HG03520 (cell line): ENCODE data around the gene RNF215.
"Not testable (repeated sequence)": the region's sequence is repeated elsewhere in the genome, so short reads cannot be mapped to it uniquely, and the experiment has no call there.

Source experiments
- ATAC-seq: cut with Tn5 transposase; IDR thresholded peaks from one replicate; pipeline ENCODE4 v1.9.1; 2021; ENCODE audit warnings: mild to moderate bottlenecking, moderate library complexity; ENCODE audit not compliant: unreplicated experiment

RNF215 gene

DNA sequence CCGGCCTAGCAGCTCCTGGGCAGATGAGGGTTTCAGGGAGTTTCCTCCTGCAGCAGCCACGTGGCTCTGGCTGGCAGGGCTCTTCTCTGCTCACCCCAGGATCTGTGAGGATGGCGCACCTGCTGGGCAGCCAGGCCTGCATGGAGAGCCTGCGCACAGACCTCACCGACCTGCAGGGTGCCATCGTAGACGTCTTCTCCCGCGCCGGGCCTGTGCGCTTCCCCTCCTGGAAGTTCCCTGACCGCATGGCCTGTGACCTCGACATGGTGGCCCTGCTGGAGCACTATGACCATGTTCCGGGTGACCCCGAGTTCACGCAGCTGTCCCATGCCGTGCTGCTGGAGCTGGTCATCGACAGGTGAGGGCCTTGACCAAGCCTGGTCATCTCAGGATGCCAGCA is 21.3 kb downstream of the RNF215 start:
- no peak for ATAC-seq

DNA sequence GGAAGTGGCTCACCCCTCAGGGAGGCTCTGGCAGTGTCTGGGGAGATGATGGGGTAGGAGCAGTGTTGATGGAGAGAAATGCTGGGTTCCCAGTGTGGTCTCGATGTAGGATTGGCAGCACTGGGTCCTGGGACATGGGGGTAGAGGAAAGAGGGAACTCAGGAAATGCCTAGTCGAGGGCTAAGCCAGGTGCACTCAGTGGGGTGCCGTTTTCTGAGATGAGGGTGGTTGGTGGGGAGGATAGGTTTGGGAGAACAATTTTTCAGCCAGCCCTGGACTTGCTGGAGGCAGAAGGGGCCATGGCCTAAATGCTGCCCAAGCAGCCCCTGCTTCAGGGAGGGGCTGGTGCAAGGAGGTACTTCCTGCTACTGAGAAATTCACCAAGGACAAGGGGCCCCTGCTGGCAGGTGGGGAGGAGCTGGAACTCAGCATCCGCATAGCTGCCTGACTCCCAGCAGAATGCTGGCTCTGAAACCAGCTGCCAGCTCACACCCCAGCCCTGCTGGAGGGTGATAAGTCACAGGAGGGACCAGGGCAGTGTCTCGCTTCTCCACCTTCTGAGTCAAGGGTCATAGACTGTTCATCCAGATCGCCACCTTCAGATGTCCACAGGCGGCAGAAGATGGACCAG is 24.4 kb downstream of the RNF215 start:
- no peak for ATAC-seq

DNA sequence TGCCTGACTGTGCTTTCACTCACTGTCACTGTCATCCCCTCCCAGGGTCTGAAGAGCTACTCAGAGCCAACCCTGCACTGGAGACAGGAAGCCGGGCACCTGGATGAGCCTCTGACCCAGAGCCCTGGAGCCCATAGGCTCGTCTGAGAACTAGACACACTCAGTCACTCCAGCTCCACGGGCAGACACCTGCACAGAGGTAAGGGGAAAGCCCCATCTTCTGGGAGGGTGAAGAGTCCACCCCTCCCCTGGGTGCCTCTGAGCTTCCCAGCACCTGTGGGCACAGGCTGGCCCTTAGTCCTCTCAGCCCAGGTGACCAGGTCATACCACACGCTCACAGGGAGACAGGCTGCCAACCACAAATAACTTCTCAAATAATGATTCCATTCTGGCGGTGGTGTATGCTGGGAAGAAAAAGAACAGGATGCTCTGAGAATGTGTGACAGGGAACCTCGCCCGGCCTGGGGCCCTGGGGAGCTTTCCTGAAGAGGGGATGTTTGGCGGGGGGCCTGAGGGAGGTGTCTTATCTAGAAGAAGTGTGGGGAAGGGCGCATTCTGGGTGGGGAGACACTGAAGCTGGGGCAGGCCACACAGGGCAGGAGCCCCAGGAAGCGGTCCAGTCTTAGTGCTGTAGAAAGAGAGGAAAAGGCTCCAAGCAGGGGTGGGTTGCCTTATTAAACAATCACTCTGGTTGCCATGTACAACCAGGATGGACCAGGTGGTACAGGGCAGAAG is 25.1 kb downstream of the RNF215 start:
- ATAC-seq = no peak

DNA sequence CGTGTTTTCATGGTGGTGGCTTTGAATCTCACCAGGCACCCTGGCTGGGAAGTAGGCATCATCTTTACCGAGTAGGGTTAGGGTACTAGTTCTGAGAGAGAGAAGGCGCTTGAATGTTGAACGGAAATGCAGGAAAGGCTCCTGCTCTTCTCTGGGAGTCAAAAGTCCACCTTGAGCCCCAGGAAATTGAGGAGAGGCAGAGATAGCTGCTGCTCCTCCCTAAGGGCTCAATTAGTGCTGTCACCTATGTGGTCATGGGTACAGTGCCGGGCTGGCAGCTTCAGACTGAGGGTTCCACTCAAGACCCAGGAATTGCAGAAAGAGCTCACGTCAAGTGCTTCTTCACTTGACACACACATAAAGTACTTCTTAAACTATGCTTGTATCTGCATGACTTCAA is 28.7 kb downstream of the RNF215 start:
- ATAC-seq = no peak

DNA sequence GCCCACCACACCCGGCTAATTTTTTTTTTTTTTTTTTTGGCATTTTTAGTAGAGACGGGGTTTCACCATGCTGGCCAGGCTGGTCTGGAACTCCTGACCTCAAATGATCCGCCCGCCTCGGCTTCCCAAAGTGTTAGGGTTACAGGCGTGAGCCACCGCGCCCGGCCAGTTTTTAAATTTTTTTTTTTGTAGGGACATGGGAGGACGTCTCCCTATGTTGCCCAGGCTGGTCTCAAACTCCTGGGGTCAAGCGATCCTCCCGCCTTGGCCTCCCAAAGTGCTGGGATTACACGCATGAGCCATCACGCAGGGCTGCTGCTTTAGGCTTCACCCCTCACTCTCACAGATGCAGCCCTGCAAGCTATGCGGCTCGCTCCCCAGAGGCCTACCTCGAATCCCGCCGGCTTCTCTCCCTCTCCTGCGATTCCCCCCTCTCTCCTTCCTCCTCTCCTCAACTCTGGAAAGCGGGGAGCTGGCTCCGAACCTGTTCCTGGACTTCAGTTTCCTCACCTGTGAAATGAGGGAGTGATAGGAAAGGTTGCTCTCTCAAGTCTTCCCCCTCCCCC is 29.5 kb downstream of the RNF215 start:
- no peak for ATAC-seq

DNA sequence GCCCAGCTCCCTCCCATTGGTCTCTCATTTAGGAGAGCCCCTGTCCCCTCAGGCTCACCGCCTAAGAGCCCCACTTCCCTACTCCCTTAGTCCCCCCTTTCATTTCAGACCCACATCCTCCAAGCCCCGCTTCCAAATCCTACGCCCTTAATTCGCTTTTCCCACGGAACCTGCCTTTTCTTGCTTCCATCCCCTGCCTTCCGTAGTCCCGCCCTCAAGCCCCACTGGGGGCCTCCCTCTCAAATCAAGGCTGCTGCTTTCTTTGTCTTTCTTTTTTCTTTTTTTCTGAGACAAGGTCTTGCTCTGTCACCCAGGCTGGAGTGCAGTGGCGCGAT is 30.0 kb downstream of the RNF215 start:
- ATAC-seq = no peak

DNA sequence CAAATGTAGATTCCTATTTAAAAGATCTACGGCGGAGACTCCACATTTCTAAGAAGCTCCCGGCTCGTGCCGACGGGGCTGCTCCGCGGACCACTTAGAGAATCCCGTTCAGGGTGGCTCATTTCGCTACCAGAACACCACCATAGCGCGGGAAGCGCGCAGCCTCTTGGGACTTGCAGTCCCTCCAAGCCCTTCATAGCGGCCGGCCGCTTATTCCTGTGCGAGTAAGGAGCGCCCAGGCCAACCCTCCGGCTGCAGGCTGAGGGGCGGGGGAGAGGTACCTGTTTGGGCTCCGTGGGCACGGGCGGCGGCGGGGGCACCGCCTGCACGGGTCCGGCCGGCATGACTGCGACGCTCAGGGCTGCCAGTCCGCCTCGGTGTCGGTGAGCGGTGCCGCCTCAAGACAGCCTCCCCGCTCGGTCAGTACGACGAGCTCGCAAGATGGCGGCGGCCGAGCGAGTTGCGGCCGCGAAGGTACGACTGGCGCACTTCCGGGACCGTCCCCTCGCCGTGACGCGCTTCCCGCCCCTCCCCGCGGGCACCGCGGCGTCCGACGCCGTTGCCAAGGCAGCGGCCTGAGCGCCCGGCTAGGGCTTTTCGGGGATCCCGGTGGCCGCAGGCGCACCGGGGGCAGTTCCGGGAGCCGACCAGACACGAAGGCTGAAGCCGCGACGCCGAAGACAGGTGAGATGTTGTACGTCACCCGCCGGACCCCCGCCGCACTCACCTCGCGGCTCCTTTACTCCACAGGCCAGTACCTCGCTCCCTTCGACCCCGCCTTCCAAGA is 30.6 kb downstream of the RNF215 start, which contains the start of the genes CCDC157 and SF3A1:
TSS of gene CCDC157 (plus strand) at position 559 of the 787 bp plus-strand sequence. CDS start 8,994 bp downstream, outside the sequence.
TSS of gene SF3A1 (minus strand) at position 446 of the 787 bp plus-strand sequence. CDS start at position 344, 102 bp downstream.
- ATAC-seq = peak; percentile 82

DNA sequence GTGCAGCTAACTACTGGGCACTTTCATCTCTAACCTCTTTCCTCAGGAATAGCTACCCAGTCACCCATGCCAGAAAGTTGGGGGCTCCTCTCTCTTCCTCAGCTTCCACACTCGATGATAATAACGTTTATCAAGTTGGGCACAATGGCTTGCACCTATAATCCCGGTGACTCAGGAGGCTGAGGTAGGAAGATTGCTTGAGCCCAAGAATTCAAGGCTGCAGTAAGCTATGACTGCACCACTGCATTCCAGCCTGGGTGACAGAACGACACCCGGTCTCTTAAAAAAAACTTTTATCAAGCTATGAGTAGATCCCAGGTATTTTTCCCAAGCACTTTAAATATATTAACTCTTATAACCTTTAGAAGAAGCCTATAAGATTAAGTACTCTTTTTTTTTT is 32.6 kb downstream of the RNF215 start:
- no peak for ATAC-seq

DNA sequence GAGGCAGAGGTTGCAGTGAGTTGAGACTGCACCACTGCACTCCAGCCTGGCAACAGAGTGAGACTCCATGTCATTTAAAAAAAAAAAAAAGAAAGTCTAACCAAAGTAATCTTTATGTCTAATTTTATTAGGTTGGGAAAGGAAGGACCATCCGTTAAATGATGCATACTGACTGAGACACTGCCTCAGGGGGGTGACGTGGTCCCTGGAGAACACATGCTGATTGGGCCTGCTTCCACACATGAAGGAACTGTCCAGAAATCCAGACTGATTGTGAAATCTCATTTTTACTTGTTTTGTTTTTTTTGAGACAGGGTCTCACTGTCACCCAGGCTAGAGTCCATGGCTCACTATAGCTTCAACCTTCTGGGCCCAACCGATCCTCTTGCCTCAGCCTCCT is 36.0 kb downstream of the RNF215 start:
- no peak for ATAC-seq

DNA sequence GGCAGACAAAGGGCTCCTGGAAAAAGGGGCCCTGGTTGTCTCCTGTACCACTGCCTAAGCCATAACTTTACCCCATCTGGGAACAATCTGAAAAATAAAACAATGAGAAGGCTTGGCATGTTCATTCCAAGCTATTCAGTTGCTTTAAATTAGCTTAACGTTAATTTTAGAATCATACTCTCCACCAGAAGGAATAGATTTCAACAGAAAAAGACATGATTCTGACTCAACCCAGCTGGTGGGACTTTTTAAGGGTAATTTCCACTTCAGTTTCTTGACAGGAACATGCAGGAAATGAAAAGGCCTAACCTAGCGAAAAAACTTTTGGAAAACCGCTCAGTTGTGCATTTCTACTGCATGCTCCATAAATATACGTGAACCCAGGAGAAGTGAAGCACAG is 38.4 kb downstream of the RNF215 start:
- ATAC-seq = no peak

DNA sequence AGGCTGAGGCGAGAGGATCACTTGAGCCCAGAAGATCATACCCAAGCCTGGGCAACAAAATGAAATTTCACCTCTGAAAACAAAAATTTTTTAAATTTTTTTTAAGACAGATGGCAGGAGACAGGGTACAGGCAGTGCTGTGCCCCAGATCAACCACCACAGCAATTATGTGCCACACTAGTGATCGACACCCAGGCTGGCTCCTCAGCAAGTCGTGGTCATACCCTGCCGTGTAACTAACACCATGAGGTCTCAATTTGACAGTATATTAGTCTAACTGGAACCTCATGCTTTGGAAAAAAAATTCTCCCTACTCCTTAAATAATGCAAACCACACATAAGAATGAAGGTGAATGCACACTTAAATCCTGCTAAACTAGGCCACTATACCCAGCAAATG is 38.8 kb downstream of the RNF215 start:
- no peak for ATAC-seq

DNA sequence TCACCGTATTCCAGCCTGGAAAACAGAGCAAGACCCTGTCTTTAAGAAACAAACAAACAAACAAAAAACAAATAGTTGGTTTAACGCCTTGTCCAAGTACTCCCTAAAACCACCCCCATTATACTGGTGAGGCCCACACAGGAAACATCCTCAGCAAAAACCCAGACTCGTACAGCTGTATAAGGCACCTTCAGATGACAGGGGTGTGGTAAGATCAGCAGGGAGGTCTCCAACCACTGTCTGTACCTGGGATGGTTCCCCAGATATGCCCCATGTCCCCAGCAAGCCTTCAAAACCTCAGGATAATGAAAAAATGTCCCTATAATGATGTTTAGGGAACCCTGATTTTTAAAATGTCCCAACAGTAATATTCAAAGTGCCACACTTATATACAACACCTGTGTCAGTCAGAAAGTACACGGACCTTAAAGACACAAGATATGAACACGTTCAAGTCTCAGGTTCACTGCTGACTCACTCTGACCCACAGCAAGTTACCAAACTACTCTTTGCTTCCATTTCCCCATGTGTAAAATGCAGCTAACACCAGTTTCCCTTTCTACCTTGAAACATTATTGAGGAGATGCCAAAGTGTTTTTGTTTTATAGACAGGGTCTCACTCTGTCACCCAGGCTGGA is 39.8 kb downstream of the RNF215 start:
- no peak for ATAC-seq

DNA sequence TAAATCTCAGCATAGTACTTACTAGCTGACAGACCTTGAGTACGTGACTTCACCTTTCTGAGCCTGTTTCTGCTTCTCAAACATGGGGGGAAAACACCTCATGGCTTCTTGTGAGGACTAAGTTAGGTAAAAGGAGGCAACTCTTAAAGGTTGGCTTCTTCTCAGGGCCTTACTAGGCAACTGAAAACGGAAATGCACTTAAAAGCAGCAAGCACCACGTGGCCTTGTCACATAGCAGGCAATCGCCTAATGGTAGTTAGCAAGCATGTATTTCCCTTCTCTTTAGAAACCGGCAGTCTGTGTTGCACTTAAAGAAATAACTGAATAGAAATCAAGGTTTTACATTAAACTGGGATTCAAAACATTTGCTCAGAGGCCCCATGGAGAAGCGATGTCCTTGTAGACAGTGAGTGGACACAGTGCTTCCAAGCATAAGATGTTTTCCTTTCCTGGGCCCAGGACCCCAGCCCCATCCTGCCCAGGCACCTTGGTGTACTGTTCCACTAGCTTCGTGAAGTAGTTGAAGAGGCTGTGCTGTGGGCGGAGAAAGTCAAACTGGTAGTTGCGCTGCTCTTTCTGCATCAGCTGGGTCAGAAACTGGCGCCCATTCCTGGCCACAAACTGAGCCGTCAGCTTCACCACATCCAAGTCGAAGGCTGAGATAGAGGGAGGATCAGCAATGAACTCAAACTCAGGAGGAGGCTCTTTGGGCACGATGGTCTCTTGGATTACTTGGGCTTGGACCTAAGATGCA is 42.6 kb downstream of the RNF215 start:
- ATAC-seq = no peak

DNA sequence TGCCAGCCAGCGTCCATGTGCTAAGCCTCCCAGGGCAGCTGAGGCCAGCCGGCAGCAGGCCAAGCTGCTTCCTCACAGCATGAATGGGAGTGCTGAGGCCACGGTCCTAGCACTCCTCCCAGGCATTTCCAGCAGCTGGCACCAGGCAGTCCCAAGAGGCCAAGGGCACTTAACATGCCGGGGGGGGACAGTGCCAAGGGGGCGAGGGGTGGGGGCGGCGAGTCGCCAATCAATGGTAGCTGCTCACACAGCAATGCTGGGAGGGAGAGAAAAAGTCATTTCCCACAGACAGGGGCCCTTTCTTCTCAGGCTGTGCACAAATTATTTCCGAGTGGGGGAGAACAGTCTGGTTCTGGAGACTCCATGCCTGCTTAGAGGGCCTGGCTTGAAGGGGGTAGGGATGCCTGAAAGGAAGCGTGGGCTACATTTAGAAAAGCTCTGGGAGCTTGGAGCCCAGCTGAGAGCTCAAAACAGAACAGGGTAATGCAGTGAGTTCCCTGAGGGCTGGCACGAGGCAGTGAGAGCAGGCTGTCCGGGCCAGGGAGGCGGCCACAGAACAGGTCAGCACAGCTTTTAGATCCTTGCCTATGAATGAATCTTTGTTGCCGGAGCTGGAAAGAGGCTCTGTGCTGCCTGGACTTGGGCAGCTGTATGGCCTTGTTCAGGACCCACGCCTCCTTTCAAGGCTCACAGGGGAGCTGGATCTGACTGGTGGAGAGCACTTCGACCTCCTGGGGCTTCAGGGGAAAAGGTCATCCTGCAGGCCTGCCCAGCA is 46.1 kb downstream of the RNF215 start:
- no peak for ATAC-seq

DNA sequence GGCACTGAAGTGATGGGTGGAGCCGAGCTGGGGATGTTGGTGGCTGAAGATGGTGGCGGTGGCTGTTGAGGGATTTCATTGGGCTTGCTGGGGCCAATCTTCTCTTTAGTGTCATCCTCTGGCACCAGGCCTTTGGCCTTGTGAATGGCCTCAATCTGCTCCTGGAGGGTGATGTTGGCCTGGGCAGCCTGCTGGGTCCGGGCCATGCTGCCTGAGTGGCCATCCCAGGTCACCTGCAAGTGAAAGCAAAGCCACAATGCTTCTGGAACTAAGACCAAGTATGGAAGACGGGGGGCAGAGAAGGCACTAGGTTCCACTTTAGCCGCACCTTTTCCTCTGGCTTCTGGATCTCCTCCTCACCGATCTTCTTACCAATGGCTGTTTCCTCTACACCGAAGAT is 48.4 kb downstream of the RNF215 start:
- no peak for ATAC-seq

DNA sequence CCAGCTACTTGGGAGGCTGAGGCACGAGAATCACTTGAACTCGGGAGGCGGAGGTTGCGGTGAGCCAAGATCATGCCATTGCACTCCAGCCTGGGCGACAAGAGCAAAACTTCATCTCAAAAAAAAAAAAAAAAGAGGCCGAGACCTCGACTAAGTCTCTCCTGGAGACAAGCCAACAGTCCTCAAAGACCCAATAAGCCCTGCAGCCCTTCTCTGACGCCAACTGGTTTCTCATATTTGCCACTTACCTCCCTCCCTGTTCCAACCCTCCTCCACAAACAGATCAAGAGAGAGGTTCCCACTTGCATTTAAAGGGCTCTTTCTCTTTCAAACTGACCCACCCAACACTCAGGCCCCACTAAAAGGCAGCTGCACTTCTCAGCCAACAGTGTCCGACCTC is 48.9 kb downstream of the RNF215 start:
- not testable (repeated sequence) for ATAC-seq

DNA sequence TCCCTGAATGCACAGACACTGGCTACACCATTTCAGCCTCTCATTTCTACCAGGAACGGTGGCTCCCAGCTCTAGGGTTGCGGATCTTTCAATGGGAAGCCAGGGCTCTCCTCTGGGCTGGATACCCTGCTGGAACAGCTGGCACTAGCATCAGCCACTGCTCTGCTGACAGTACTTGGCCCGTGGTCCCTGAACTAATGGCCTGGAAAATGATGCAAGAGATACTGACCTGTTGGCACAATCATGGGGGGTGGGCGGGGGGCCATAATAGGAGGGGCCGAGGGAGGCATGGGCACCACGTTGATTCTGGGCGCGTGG is 49.8 kb downstream of the RNF215 start:
- ATAC-seq = no peak

DNA sequence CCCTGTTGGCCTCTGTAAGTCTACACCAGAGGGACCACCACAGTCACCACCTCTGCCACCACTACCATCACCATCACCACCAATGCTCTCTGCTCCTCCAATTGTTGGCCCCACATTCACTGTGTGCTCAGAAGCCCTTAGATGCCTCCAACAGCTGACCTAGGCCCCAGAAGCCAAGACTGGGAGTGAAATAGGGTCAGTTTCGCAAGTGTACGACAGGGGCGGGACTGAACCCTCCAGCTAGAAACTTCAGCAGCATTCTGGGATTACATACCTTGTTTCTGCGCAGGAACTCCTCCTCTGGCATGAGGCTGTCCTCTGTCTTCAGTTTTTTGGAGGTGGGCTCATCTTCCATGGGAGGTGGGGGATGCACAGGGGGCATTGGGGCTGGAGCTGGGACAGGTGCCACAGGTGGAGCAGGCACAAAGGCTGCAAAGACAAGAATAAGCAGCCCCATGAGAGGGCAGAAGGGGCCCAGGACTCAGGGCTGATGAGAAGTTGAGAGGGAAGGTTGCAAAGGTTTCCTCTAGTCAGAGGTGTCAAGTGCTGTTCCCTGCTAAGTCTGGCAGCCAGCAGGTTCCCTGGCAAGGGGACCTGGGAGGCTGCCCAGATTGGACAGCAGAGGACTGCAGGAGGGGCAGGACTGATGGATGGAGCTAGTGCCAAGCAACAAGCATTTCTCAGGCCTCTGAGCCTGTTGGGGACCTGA is 50.3 kb downstream of the RNF215 start:
- ATAC-seq = no peak

DNA sequence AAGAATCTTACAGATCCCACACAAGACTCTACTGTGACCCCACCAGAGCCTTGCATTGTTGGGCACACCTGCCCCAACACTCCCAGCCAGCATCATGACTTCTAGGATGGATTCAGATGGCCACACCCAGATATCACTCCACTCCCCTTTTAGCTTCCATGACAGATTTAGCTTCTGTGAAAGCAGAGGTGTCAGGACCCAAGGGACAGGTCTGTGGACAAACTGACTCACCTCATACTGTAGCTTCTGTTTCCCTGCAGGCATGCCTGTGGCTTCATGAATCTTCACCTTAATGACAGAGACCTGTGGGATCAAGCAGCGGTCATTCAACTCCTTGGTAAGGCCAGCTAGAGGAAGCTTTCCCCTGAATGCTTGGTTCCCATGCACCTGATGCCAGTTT is 52.0 kb downstream of the RNF215 start:
- ATAC-seq = no peak
